Inflammatory macrophage (primary cell): ENCODE measurements around the gene RTCA.
"Not testable (repeated sequence)": the region's sequence is repeated elsewhere in the genome, so short reads cannot be mapped to it uniquely, and the experiment has no call there.

Experiments
- DNase-seq, 2 donors: peaks; one replicate each; pipeline ENCODE4 v3.0.0-alpha.2; 2020 to 2022
- total RNA-seq, 18 experiments: gene quantifications; one replicate each; lab custom pipeline; 2026; ENCODE audit warnings: mixed read lengths in 6 of 18, inconsistent platforms in 2 of 18; lab: John Stamatoyannopoulos, UW

RTCA gene
- total RNA-seq: 37.0 to 88.4 (median 73.6) reads per million in 18 experiments

DNA sequence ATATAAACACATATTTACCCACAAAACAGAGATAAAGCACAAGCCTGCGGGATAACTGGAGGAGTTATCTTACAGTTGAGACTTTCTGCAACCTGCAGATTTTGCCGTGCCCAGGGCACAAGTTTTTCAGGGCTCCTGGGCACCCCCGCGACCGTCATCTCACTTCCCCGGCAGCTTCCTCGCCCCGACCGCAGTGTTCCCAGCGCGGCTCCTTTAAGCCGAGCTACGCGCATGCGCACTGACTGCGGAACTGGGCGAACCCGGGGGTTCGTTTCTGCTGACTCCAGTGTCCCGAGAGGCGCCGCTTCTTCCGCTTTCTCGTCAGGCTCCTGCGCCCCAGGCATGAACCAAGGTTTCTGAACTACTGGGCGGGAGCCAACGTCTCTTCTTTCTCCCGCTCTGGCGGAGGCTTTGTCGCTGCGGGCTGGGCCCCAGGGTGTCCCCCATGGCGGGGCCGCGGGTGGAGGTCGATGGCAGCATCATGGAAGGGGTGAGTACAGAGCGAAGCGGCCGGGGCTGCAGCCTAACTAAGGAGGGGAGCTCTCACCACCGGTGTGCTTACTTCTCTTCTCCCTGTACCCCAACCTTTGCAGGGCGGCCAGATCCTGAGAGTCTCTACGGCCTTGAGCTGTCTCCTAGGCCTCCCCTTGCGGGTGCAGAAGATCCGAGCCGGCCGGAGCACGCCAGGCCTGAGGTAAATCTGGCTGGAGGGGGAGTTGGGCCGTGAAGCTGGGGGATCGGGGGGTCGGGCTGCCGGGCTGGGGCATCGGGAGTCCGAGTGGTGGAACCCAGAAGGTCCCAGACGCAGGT, at the start of gene RTCA:
RTCA (plus strand) TSS at position 286 of the 810 bp plus-strand sequence; CDS start at position 446, 160 bp downstream.
- DNase-seq: peak; percentile 99

DNA sequence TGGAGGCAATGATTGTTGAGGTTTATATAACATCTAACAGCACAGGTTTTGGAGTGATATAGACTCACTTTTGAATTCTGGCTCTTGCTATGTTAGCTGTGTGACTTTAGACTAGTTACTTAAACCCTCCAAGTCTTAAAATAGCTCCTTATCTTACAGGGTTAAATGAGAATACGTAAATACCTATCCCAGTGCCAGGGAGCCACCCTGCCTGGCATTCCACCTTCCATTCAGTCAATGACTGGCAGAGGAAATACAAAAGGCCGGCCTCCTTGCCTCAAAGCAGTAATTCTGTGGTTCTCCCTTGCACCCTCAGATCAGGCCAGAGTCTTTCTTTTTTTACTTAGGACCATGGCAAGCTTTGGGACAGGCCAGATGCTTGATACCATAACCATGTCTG, 48.2 kb upstream of the RTCA start:
- DNase-seq: no peak

DNA sequence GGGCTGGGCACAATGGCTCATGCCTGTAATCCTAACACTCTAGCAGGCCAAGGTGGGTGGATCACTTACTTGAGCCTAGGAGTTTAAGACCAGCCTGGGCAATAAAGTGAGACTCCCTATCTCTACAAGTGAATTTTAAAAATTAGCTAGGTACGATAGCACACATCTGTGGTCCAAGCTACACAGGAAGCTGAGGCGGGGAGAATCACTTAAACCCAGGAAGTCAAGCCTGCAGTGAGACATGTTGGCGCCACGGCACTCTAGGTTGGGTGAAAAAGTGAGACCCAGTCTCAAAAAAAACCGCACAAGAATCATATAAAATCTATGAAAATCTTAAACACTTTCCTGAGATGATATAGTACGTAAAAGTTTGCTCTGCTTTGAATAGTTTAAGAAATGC, 46.6 kb upstream of the RTCA start:
- DNase-seq: no peak

DNA sequence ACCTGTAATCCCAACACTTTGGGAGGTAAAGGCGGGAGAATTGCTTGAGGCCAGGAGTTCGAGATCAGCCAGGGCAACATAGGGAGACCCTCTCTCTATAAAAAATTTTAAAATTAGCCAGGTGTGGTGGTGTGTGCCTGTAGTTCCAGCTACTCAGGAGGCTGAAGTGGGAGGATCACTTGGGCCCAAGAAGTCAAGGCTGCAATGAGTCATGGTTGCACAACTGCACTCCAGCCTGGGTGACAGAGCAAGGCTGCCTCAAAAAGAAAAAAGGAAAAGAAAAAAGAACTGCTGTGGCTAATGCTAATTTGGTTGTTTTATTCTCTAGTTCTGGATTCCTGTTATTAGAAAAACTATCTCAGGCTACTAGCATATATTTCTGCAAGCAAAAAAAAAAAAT, 46.1 kb upstream of the RTCA start:
- DNase-seq: peak; percentile 30 to 42

DNA sequence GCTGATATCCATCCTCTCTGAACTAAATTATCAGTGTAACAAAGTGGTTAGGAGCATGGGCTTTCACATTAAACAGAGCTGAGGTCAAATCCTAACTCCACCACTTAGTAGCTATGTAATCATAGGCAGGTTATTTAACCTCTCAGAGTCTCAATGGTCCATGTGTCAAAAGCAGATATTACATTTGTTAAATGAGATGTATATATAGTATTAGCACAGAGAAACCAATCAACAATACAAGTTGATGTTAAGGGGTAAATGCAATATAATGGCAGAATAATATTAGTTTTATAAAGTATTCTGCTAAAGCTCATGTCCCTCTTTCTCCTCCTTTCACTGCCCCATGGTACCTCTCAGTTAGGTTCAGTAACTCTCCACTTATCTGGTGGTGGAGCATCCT, 43.6 kb upstream of the RTCA start:
- no peak for DNase-seq

DNA sequence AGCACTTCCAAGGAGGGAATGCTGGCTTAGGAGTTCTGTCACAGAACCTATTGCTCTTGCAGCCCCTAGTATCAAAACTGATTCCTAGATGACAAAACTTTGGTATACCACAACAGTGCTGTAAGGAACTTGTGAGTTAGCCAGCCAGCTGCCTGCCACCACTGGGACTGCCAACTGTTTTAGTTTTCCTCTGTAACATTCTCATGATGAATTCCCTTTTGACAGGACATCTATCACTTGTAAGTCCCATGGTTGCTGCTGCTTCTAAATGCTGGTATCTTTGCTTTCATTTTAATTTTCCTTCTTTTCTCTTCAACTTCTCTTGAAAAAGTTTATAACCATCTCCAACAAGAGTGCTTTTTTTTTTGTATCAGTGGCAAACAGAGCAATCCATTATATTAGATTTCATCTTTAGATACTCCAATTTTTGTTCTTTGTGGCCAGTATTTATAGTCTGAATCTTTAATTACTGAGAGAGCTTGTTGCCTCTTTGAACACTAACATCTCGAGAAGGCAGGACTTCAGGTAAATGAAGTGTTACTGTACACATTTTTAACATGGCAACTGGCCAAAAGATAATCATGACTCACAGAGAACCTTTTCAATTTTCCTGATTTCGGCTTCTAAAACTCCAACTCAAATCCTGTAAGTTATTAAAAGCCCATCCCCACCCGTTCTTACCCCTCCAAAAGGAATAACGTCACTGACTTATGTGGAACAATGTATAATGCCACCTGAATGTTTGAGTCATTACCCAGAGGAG, 36.2 kb upstream of the RTCA start:
- DNase-seq: no peak

DNA sequence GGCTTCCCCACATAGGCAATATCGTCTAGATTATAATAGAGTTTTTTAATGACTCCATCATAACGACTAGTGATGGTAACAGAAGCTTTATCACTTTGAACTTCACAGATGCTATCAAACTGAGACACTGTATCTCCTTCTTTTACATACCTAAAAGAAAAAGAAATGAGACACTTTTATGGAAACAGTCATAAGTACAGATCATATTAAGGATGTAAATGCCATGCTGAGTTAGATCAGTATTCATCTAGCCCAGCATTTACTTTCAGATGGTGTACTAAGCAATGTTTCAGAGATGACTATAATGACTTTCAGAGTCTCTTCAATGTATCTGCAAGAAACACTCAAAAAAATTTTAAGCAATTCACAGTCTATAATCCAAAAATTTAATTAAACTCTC, 35.3 kb upstream of the RTCA start:
- DNase-seq: no peak

DNA sequence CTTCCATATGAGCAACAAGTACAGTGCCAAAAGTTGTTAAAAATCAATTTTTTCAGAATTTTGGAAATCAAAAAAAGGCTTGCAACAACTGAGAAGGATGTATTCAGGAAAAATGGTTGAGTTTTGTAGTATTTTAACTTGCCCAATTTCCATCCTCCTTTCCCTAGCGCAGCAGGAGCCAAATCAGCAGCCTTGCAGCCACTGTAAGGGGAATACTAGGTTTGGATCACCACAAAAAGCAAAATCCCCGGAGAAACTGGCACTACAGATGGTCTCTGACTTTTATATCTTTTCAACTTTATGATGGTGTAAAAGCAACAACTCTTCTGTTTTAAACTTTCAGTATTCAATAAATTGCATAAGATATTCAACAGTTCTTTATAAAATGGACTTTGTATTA, 34.3 kb upstream of the RTCA start:
- DNase-seq: no peak

DNA sequence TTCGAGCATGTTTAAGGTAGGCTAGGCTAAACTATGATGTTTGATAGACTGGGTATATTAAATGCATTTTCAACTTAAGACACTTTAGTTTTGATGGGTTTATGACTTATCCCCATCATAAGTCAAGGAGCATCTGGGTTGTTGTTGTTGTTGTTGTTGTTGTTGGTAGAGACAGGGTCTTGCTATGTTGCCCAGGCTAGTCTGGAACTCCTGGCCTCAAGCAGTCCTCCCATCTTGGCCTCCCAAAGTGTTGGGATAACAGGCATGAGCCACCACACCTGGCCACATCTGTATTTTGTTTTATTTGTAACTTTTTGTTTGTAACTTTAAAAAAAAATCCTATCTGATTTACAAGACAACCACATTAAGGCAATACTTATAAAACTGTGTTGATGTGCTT, 33.9 kb upstream of the RTCA start:
- no peak for DNase-seq

DNA sequence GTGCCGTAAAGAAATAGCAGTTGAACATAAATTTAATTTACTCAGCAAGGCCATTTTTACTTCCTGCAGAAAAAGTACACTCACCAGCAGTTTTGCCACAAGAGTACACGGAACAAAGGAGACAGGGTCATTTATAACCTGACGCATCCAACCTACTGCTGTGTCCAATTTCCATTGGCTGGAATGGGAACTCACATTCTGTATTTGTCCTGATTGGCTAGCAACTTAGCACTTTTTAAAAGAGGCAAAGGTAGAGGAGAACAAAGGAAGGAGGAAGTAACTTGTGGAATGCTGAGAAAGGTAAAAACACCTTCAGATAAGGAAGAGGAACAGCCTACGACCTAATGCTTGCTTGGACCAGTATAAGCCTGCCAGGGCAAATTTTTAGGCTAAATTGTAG, 32.5 kb upstream of the RTCA start:
- DNase-seq: not testable (repeated sequence)

DNA sequence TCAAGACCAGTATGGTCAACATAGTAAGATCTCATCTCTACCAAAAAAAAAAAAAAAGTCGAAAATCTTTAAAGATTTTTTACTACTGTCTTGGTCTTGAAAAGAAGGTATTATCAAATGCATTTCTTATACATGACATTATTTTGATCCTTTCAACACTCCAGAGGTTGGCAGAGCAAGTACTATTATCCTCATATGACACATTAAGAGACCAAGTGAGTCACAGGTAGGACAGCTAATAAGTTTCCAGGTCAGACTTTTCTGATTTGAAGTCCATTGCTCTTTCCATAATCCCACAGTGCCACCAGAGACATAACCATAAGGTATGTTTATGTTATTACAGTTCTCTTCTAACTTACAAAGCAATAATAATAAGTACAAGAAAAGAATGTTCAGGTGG, 31.6 kb upstream of the RTCA start:
- no peak for DNase-seq

DNA sequence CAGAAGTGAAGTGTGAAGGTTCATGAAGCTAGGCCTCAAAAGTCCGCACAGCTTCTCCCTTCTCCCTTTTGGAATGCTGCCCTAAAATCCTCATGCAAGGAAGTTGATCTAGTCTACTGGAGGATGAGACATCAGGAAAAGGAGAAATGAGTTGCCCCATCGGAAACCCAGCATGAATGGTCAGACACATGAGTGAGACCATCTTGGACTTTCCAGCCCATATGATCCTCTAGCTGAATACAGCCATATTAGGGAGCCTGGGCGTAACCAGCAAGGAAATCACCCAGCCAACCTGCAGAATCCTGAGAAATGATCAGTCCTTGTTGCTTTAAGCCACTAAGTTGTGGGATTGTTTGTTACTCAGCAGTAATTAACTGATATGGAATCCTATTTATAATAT, 28.9 kb upstream of the RTCA start:
- no peak for DNase-seq

DNA sequence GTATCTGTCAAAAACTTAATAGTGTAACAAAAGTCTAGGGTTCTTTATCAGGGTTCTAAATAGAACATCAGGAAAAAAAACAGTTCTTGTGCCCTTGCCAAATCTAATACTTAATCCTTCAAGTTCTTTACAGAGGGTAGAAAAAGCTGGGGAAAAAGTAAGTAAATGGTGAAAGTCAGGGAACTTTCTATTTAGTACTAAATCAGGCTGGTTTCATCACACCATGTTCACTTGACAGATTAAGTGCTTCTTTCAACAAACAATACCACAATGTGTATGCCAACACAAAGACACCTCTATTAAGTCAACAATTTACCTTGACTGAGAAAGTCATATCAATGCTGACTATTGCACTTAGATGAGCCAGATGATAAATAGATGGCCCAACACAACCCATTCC, 26.1 kb upstream of the RTCA start:
- DNase-seq: no peak

DNA sequence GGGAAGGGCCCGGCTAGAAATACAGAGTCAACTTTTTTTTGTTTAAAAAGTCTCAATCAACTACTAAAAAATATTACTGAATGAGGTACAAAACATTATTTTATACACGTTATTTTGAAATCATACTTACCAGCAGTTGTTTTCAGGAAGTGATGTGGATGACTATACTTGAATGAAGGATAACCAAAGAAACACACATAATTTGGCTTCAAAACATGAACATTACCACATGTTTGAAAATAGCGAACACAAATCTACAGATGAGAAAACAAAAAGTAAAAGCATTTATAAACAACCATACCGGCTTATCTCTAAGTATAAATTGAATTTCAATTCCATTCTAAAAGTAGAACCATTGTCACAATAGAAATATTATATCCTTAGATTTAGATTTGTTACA, 25.4 kb upstream of the RTCA start:
- DNase-seq: no peak

DNA sequence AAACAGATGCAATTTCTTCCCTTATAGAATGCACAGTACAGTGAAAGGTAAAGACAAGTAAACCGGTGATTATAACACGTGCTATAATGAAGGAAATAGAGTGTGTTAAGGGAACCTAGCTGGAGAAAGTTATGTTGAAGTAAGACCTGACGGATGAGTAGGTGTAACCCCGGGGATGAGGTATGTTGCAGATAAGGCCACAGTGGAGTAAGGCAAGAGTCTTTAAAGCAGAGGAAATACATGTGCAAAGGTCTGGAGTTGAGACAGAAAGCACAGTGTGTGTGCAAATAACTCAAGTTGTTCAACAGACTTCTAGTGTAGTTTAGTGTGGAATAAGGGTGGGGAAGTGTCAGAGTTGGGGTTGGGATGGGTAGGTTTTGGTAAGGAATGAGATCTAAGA, 19.3 kb upstream of the RTCA start:
- DNase-seq: no peak

DNA sequence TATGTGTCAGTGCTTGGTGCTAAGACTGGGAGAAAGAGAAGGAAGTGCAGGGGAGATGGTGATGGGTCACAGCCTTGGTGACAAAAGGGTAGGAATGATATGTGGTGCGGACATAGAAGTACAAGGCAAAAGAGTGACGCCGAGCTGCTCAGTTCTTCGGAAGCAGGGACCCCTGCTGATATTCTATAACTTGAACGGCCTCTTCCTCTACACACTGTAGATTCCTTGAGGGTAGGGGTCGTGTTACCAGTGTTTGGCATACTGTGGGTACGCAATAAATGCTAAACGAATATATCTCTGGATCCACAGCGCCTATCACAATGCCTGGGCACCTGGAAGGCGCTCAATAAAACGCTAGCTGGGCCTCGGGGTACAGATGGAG, 16.9 kb upstream of the RTCA start:
- peak in 1 of 2 donors; percentile 3 for DNase-seq

DNA sequence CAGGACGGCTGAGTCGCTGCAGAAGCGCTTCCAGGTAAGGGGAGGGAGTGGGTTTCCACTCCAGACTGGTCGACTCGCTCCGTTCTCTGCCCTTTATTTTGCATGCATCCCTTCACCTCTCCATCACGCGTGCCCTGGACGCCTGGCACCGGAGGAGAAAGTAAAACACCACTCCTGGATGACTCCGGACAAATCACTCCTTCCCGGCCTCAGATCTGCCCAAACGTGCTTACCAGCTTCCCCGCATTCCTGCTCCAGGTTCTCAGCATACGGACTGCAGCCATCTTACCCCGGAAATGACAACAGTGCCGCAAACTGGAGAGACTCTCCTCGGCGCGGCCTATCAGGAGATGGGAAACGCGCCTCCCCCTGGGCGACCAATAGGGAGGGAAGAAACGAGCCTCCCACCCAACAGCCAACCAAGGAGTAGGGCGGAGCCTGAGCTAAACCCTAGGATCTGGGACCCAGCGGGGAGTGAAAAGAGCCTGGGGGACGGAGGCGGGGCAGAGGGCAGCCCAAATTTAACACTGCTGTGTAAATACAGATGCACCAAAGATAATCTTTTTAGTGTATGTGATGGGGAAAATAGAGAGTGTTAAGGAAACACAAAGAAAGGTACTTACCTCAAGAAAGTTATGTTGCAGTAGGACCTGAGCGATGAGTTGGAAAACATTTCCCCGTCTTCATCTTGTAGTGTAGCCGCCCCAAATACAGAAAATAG, 16.3 kb upstream of the RTCA start, which contains the start of gene DBT:
DBT (minus strand) TSS at position 298 of the 721 bp plus-strand sequence; CDS start at position 284, 14 bp downstream.
- DNase-seq: peak; percentile 92 to 94

DNA sequence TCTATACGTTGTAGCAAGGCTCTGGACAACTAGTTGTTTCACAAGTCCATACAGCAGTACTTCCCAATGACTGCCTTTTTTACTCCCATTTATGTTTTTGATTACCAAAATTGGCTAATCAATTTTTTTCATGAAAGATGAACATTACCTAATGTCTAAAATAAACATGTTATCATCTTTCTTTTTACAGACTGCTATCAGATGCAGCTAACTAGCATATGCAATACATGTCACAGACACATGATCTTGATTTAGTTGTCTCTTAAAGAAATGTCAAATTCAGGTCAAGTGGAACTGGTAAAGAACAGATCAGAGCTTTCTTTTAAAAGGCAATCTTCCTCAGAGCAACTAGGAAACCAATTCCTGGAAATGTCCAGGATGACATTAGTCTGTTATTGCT, 15.8 kb upstream of the RTCA start:
- DNase-seq: no peak

DNA sequence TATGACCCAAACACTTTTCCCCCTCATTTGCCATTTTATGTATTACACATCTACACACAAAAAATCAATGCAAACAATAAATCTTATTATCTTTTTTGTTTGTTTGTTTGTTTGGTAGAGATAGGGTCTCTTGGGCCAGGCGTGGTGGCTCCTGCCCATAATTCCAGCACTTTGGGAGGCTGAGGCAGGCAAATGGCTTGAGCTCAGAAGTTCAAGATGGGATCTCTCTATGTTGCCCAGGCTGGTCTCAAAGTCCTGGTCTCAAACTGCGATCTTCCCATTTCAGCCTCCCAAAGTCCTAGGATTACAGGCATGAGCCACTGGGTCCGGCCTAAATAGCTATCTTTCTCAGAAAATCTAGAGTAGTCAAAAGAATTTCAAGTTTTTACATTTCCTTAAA, 15.2 kb upstream of the RTCA start:
- no peak for DNase-seq

DNA sequence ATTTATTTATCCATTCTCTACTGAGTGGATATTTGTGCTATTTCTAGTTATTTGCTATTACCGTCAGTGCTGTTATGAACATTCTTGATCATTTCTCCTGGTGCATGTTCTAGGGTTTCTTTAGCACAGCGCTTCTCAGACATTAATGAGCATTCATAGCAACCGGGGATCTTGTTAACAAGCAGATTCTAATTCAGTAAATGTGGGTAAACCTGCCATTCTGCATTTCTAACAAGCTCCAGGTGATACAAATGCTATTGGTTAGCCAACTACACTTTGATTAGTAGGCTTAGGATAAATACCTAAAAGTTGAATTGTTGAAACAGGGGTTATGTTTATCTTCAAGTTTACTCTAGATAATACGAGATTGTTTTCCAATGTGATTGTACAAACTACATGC, 13.1 kb upstream of the RTCA start:
- no peak for DNase-seq

DNA sequence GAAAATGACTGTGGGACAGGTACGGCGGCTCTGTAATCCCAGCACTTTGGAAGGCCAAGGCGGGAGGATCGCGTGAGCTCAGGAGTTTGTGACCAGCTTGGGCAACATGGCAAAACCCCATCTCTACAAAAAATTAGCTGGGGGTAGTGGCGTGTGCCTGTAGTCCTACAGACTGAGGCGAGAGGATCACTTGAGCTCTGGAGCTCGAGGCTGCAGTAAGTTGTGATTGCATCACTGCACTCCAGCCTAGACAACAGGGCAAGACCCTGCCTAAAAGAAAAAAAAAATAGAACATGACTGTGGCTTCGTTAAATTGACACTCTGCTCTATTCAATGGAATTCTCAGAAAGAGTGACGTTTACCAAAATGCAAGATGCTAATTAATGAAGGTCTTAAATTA, 12.5 kb upstream of the RTCA start:
- no peak for DNase-seq

DNA sequence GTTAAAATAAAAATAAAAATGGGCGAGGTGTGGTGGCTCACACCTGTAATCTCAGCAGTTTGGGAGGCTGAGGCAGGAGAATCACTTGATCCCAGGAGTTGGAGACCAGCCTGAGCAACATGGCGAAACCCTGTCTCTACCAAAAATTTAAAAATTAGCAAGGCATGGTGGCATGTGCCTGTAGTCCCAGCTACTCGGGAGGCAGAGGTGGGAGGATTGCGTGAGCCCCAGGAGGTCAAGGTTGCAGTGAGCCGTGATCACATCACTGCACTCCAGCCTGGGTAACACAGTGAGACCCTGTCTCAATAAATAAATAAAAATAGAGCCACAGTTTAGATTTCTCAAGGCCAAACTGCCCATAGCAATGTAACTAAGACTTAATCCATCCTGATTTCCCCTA, 9.7 kb upstream of the RTCA start:
- not testable (repeated sequence) for DNase-seq

DNA sequence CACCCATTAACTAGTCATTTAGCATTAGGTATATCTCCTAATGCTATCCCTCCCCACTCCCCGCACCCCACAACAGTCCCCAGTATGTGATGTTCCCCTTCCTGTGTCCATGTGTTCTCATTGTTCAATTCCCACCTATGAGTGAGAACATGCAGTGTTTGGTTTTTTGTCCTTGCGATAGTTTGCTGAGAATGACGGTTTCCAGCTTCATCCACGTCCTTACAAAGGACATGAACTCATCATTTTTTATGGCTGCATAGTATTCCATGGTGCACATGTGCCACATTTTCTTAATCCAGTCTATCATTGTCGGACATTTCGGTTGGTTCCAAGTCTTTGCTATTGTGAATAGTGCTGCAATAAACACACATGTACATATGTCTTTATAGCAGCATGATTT, 7.6 kb upstream of the RTCA start:
- DNase-seq: not testable (repeated sequence)
